Mesenchymal stem cell (in vitro differentiated cells and primary cell): ENCODE measurements around the gene MAN1C1.
A peak's percentile ranks its signal among the peaks of the same experiment; 100 is the strongest.
"Not testable (repeated sequence)": the region's sequence is repeated elsewhere in the genome, so short reads cannot be mapped to it uniquely, and the experiment has no call there.

Source experiments
- DNase-seq: peaks from one replicate; pipeline ENCODE4 v3.0.0-alpha.2; 2013
- H2AFZ ChIP-seq: one replicate; pipeline ENCODE4 v1.6.1; 2013; ENCODE audit warnings: low read depth, mild to moderate bottlenecking, control low read depth, inconsistent platforms, low read length, moderate library complexity
- H2AK5ac ChIP-seq: 2 replicates; pipeline ENCODE4 v1.6.1; 2013; ENCODE audit warnings: low read length, moderate library complexity, mild to moderate bottlenecking, inconsistent platforms; ENCODE audit not compliant: severe bottlenecking
- H2BK120ac ChIP-seq: one replicate; pipeline ENCODE4 v1.6.1; 2013; ENCODE audit warnings: low read depth, mild to moderate bottlenecking, inconsistent platforms, low read length, moderate library complexity
- H2BK12ac ChIP-seq, 2 experiments: one replicate each; pipeline ENCODE4 v1.6.1; 2013; ENCODE audit warnings: inconsistent platforms in 2 of 2, low read length in 2 of 2, mild to moderate bottlenecking in 2 of 2, moderate library complexity in 2 of 2, control low read depth in 1 of 2
- H2BK15ac ChIP-seq: one replicate; pipeline ENCODE4 v1.6.1; 2013; ENCODE audit warnings: mild to moderate bottlenecking, low read depth, inconsistent platforms; ENCODE audit not compliant: poor library complexity, severe bottlenecking
- H2BK5ac ChIP-seq: 2 replicates; pipeline ENCODE4 v1.6.1; 2013; ENCODE audit warnings: low read depth, mild to moderate bottlenecking, low read length, control low read depth, inconsistent platforms; ENCODE audit not compliant: poor library complexity, severe bottlenecking
- H3K14ac ChIP-seq, 2 experiments: one replicate each; pipeline ENCODE4 v1.6.1; 2013; ENCODE audit warnings: inconsistent platforms in 2 of 2, low read length in 2 of 2, control low read depth in 1 of 2, mild to moderate bottlenecking in 1 of 2, moderate library complexity in 1 of 2
- H3K18ac ChIP-seq, 2 experiments: one replicate each; pipeline ENCODE4 v1.6.1; 2013; ENCODE audit warnings: inconsistent platforms in 2 of 2, low read length in 2 of 2, control low read depth in 1 of 2, low read depth in 1 of 2, mild to moderate bottlenecking in 1 of 2
- H3K23ac ChIP-seq, 2 experiments: one replicate each; pipeline ENCODE4 v1.6.1; 2013; ENCODE audit warnings: inconsistent platforms in 2 of 2, low read length in 2 of 2, mild to moderate bottlenecking in 2 of 2, moderate library complexity in 2 of 2, control low read depth in 1 of 2
- H3K27ac ChIP-seq: 2 replicates; pipeline ENCODE4 v1.5.1; 2013; ENCODE audit warnings: mild to moderate bottlenecking, moderate library complexity, low read length, control low read depth, inconsistent platforms; ENCODE audit not compliant: poor library complexity, severe bottlenecking
- H3K27me3 ChIP-seq, 2 experiments: 2 replicates each; pipeline versions ENCODE4 v1.6.1 to v1.7.0; 2013; ENCODE audit warnings: low read length in 2 of 2, mild to moderate bottlenecking in 2 of 2, moderate library complexity in 2 of 2, control low read depth in 1 of 2, inconsistent platforms in 1 of 2; ENCODE audit not compliant: control insufficient read depth in 1 of 2, insufficient read depth in 1 of 2
- H3K36me3 ChIP-seq, 2 experiments: 2 replicates each; pipeline versions ENCODE4 v1.6.1 to v1.7.0; 2013; ENCODE audit warnings: low read length in 2 of 2, control low read depth in 1 of 2, inconsistent platforms in 1 of 2, low read depth in 1 of 2, mild to moderate bottlenecking in 1 of 2; ENCODE audit not compliant: insufficient read depth in 2 of 2, control insufficient read depth in 1 of 2
- H3K4ac ChIP-seq, 2 experiments: one replicate each; pipeline ENCODE4 v1.6.1; 2013; ENCODE audit warnings: inconsistent platforms in 2 of 2, low read length in 2 of 2, mild to moderate bottlenecking in 2 of 2, moderate library complexity in 2 of 2, control low read depth in 1 of 2, low read depth in 1 of 2
- H3K4me1 ChIP-seq: 2 replicates; pipeline ENCODE4 v1.6.1; 2013; ENCODE audit warnings: low read depth, low read length, control low read depth; ENCODE audit not compliant: control insufficient read depth, insufficient read depth
- H3K4me2 ChIP-seq: 2 replicates; pipeline ENCODE4 v1.6.1; 2013; ENCODE audit warnings: low read length, mild to moderate bottlenecking, inconsistent platforms; ENCODE audit not compliant: poor library complexity, severe bottlenecking
- H3K4me3 ChIP-seq, 2 experiments: 2 replicates each; pipeline versions ENCODE4 v1.5.1 to v1.7.0; 2013; ENCODE audit warnings: low read length in 2 of 2, mild to moderate bottlenecking in 2 of 2, control low read depth in 1 of 2, low read depth in 1 of 2; ENCODE audit not compliant: insufficient read depth in 1 of 2
- H3K79me1 ChIP-seq: replicated peaks from 2 replicates; pipeline ENCODE4 v1.6.1; 2013; ENCODE audit warnings: mild to moderate bottlenecking, control low read depth, low read length, inconsistent platforms; ENCODE audit not compliant: poor library complexity, severe bottlenecking
- H3K9ac ChIP-seq: 2 replicates; pipeline ENCODE4 v1.7.0; 2013; ENCODE audit warnings: mild to moderate bottlenecking, low read length, moderate library complexity
- H3K9me3 ChIP-seq: 2 replicates; pipeline ENCODE4 v1.7.0; 2013; ENCODE audit warnings: mild to moderate bottlenecking, low read length; ENCODE audit not compliant: control insufficient read depth
- H4K8ac ChIP-seq: one replicate; pipeline ENCODE4 v1.6.1; 2013; ENCODE audit warnings: inconsistent platforms, mild to moderate bottlenecking, low read length, moderate library complexity
- H4K91ac ChIP-seq: one replicate; pipeline ENCODE4 v1.6.1; 2013; ENCODE audit warnings: mild to moderate bottlenecking, low read length, inconsistent platforms
- WGBS: methylation state at CpG from one replicate; pipeline ENCODE4 v1.1.7; 2013; ENCODE audit warnings: mixed read lengths; 5-methylcytosine and 5-hydroxymethylcytosine counted together

MAN1C1 gene

GRCh38 chr1:25698252-25698651 lies 81.7 kb downstream of the MAN1C1 start:
- Histone ChIP-seq H3K4me1 (peaks cover 26% of the 10 kb centered on the region), H3K4me3 (no peak overlapping the region), H4K91ac (peak overlapping the region; percentile 63), H3K27me3 (no peaks in the 10 kb centered on the region), H2AFZ (no peak overlapping the region), H2BK12ac (peak overlapping the region; percentile 75 to 84), H3K23ac (no peak overlapping the region), H2BK15ac (peak overlapping the region; percentile 44), H2AK5ac (peak overlapping the region; percentile 63), H2BK120ac (no peak overlapping the region), H3K79me1 (no peaks in the 10 kb centered on the region), H2BK5ac (no peak overlapping the region), H3K9me3 (no peaks in the 10 kb centered on the region), H3K18ac (peak overlapping the region in 1 of 2 experiments; percentile 77), H4K8ac (peak overlapping the region; percentile 85), H3K36me3 (no peaks in the 10 kb centered on the region), H3K14ac (no peak overlapping the region), H3K27ac (no peak overlapping the region), H3K4ac (peak overlapping the region; percentile 5 to 70), H3K4me2 (no peak overlapping the region), H3K9ac (no peak overlapping the region)
- 43% methylated on average over 10 of the region's 10 CpGs for WGBS
- DNase-seq: peak; percentile 88

GRCh38 chr1:25699059-25699458 lies 82.5 kb downstream of the MAN1C1 start:
- peaks cover 24% of the 10 kb centered on the region for H3K4me1 ChIP-seq
- H2AK5ac ChIP-seq, H3K27me3 ChIP-seq, H3K9me3 ChIP-seq, DNase-seq, H3K4me3 ChIP-seq, H3K79me1 ChIP-seq, H3K14ac ChIP-seq, H3K4me2 ChIP-seq, H2BK5ac ChIP-seq, H3K23ac ChIP-seq, H2AFZ ChIP-seq, H3K36me3 ChIP-seq: not testable (repeated sequence)
- WGBS: 94% methylated on average over 5 of the region's 8 CpGs
- peak overlapping the region; percentile 74 for H3K9ac ChIP-seq
- peak overlapping the region; percentile 88 for H4K8ac ChIP-seq
- H2BK120ac ChIP-seq: peak overlapping the region; percentile 99
- peak overlapping the region; percentile 70 to 96 for H3K18ac ChIP-seq
- H2BK12ac ChIP-seq: peak overlapping the region; percentile 86 to 91
- H3K27ac ChIP-seq: peak overlapping the region; percentile 26
- peak overlapping the region; percentile 72 for H4K91ac ChIP-seq
- peak overlapping the region; percentile 76 for H2BK15ac ChIP-seq
- H3K4ac ChIP-seq: peak overlapping the region; percentile 82 to 89

GRCh38 chr1:25699500-25700143 lies 83.0 kb downstream of the MAN1C1 start:
- Histone ChIP-seq H2BK5ac (no peak overlapping the region), H3K4me1 (peaks cover 20% of the 10 kb centered on the region), H3K4me2 (no peak overlapping the region), H3K36me3 (no peaks in the 10 kb centered on the region), H2AK5ac (peak overlapping the region; percentile 38), H3K79me1 (no peaks in the 10 kb centered on the region), H3K4me3 (no peak overlapping the region), H3K23ac (peak overlapping the region in 1 of 2 experiments; percentile 42), H3K9ac (peak overlapping the region; percentile 74), H3K27ac (peak overlapping the region; percentile 26), H3K14ac (peak overlapping the region in 1 of 2 experiments; percentile 80), H2BK12ac (peak overlapping the region; percentile 86 to 91), H3K4ac (peak overlapping the region; percentile 82 to 89), H3K27me3 (peaks cover 0 to 1% of the 10 kb centered on the region in 2 experiments), H4K8ac (peak overlapping the region; percentile 88), H2AFZ (no peak overlapping the region), H4K91ac (peak overlapping the region; percentile 98), H2BK120ac (peak overlapping the region; percentile 99), H3K9me3 (no peaks in the 10 kb centered on the region), H3K18ac (peak overlapping the region; percentile 70 to 96), H2BK15ac (peak overlapping the region; percentile 58)
- WGBS: 73% methylated on average over 10 of the region's 10 CpGs
- DNase-seq: peak; percentile 36

GRCh38 chr1:25700144-25700523 lies 83.5 kb downstream of the MAN1C1 start:
- Histone ChIP-seq H2AFZ (no peak overlapping the region), H2BK120ac (peak overlapping the region; percentile 50), H3K18ac (peak overlapping the region in 1 of 2 experiments; percentile 70), H3K36me3 (no peaks in the 10 kb centered on the region), H3K9ac (peak overlapping the region; percentile 74), H3K27me3 (peaks cover 0 to 3% of the 10 kb centered on the region in 2 experiments), H3K79me1 (no peaks in the 10 kb centered on the region), H3K4me2 (no peak overlapping the region), H2AK5ac (no peak overlapping the region), H2BK12ac (peak overlapping the region; percentile 69 to 91), H3K4ac (peak overlapping the region in 1 of 2 experiments; percentile 13), H3K14ac (no peak overlapping the region), H4K8ac (peak overlapping the region; percentile 70), H2BK15ac (no peak overlapping the region), H3K9me3 (no peaks in the 10 kb centered on the region), H3K27ac (peak overlapping the region; percentile 17), H3K4me3 (no peak overlapping the region), H2BK5ac (no peak overlapping the region), H3K4me1 (peaks cover 19% of the 10 kb centered on the region), H4K91ac (no peak overlapping the region), H3K23ac (no peak overlapping the region)
- peak; percentile 76 for DNase-seq
- 50% methylated on average over 3 of the region's 3 CpGs for WGBS
